LNCAP (cell line): ENCODE results near the gene SMOC2.

Experiments
- CTCF ChIP-seq: fragments of 450-650 bp; IDR thresholded peaks from 2 replicates; pipeline ENCODE4 v1.5.1; 2017; ENCODE audit warnings: mild to moderate bottlenecking

Gene SMOC2

GRCh38 chr6:168411793-168412192, 29.2 kb upstream of the SMOC2 start:
- TF ChIP-seq CTCF: no peak

GRCh38 chr6:168412456-168412855, 28.5 kb upstream of the SMOC2 start:
- TF ChIP-seq CTCF: no peak

DNA sequence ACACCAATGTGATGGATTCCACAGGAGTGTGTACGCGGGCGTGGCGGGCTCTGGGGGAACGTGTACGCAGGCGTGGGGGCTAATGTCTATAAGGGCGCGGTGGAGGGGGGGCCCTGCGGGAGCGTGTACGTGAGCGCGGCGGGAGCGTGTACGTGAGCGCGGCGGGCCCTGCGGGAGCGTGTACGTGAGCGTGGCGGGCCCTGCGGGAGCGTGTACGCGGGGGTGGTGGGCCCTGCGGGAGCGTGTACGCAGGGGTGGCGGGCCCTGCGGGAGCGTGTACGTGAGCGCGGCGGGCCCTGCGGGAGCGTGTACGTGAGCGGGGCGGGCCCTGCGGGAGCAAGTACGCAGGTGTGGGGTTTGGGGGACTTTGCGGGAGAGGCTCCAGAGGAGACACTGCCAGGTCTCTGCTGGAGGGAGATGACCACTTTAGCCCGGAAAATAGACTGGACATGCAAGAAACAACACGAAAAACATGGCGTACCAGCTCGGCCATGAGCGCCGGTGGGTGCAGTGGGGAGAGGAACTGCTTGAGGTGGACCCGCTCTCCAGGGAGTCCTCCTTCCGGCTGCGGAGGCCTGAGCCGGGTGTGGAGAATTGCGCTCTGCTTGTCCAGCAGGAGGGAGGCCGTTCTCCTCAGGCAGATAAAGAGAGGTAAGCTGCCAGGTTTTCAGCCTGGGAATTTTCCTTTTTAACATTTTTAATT, 27.8 kb upstream of the SMOC2 start:
- no peak for TF ChIP-seq CTCF

DNA sequence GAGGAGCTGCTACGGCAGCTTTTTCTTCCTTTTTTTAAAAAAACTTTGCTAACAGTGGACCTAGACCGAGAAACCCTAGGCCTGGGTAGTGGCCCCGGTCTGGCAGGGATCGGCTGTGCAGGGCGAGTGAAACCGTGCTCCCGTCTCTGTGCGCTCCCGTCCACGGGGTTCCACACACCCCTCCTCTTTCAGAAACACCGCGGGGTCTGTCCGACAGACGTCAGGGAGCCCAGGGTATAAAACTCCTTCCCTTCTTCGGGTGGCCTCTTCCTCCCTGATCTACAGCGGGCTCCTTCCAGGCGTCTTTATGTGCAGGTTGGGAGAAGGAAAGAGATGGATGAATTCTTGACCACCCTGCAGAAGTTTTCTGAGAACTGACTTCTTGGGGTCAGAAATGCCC, 27.1 kb upstream of the SMOC2 start:
- TF ChIP-seq CTCF: no peak

DNA sequence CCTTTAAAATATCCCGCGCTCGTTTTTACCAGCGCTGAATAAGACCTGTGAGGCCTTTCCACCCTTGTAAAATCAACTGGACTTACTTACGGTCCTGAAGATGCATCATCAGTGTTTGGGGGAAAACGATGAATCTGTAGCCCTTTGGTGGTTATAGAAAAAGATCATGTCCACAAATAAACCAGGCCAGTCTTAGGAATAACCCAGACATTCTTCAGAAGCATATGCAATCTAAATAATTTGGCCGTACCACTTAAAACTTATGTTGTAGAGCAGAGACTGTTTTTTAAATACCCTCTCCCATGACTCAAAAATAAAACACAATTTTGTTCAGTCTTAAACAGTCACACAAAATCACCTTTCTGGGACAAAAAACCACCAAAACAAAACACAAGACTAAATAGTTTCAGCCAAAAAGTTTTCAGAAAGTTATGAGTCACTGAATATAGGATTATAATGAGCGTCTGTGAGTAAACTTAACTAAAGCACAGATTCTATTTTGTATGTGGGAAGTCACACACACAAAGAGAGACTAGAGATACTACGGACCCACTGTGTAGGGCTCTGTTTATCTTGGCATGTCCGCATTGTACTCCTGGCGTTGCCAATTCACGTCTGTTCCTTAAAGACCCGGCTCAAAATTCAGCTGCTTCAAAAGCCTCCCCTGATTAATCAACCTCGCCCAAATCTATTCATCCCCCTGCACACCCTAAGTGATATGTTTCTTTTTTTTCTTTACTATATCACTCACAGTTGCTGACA, 26.5 kb upstream of the SMOC2 start:
- TF ChIP-seq CTCF: no peak

DNA sequence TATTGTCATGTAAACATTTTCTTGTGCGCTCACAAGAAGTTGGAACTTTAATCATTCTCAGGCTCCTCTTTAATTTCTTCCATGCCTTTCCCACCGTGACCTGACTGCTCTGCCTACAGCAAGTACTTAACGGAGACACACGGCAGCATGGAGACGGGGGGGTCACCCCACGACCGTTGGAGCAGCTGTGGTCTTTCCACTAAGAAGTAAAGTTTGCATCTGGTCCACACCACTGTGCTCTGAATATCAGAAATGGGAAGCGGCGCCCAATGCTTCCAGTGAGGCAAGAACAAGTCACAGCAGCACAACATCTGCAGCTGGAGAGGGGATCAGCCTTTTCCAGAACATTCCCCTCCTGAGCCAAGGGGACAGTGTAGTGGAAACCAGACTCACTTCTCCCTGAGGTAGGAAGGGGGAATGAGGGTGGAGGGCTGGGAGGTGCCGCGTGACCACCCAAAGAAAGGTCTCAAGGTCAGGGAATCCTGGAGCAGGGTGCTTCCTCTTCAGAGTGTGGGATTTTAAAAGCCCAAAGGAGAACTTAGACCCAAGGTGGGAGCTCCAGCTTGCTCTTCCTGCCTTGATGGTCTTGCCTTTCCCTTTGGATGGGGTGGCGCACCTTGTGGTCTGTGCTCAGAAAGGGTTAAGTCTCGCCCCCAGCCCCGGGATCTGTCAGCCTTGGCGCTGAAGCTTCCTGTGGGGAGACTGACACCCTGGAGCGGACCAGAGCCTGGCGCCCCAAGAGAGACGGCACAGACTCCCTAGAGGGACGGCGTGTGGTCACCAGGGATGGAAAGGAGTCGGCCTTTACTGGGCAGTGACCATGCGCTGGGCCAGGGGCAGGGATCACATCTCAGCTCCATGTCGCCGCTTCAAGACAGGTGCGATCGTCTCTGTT, 25.6 kb upstream of the SMOC2 start:
- TF ChIP-seq CTCF: no peak

- TF ChIP-seq CTCF: no peak
Observed at GRCh38 chr6:168415993-168416530, 24.9 kb upstream of the SMOC2 start.
